ENCODE results near the gene ALPG. TPM values are rescaled to one million over a fixed set of nuclear protein-coding genes. Genes with fewer than 3 reads are reported as not detected.
A peak's percentile ranks its signal among the peaks of the same experiment; 100 is the strongest.
"Not testable (repeated sequence)": the region's sequence is repeated elsewhere in the genome, so short reads cannot be mapped to it uniquely, and the experiment has no call there.

The ALPG gene
- total RNA-seq, 1 donor from 2014 or later, result not detected

- H3K36me3 ChIP-seq, result no peaks in the 10 kb centered on the region
- TF ChIP-seq EZH2 (IDR thresholded peaks at IDR 0.05) (no peak), EZH2phosphoT487 (IDR thresholded peaks at IDR 0.05) (no peak)
- TF ChIP-seq, protein P1, sequence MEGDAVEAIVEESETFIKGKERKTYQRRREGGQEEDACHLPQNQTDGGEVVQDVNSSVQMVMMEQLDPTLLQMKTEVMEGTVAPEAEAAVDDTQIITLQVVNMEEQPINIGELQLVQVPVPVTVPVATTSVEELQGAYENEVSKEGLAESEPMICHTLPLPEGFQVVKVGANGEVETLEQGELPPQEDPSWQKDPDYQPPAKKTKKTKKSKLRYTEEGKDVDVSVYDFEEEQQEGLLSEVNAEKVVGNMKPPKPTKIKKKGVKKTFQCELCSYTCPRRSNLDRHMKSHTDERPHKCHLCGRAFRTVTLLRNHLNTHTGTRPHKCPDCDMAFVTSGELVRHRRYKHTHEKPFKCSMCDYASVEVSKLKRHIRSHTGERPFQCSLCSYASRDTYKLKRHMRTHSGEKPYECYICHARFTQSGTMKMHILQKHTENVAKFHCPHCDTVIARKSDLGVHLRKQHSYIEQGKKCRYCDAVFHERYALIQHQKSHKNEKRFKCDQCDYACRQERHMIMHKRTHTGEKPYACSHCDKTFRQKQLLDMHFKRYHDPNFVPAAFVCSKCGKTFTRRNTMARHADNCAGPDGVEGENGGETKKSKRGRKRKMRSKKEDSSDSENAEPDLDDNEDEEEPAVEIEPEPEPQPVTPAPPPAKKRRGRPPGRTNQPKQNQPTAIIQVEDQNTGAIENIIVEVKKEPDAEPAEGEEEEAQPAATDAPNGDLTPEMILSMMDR (IDR thresholded peaks at IDR 0.05), result no peak
- H3K9me3 ChIP-seq (ENCODE audit: low read depth), result no peaks in the 10 kb centered on the region
- DNase-seq (ENCODE audit: low spot score), result no peak
- no peak overlapping the region for H3K9ac ChIP-seq
- H3K27me3 Mint-ChIP-seq (ENCODE audit: insufficient read depth, low read depth), result peaks cover 17% of the 10 kb centered on the region
- no peak overlapping the region for H3K27ac ChIP-seq
- peaks cover 18% of the 10 kb centered on the region for H3K4me1 Mint-ChIP-seq
- H3K27me3 ChIP-seq, result no peaks in the 10 kb centered on the region
- no peaks in the 10 kb centered on the region for H3K36me3 Mint-ChIP-seq
- no peaks in the 10 kb centered on the region for H3K79me2 ChIP-seq (ENCODE audit: low read depth)
- H3K4me3 ChIP-seq, result no peak overlapping the region
- H3K4me3 Mint-ChIP-seq, result no peak overlapping the region
- no peaks in the 10 kb centered on the region for H3F3A ChIP-seq (ENCODE audit: low read depth)
- no peak overlapping the region for H3K4me2 ChIP-seq
- no peaks in the 10 kb centered on the region for H3K9me3 Mint-ChIP-seq
- H3K27ac Mint-ChIP-seq, result no peak overlapping the region
- H3K4me1 ChIP-seq, result peaks cover 13% of the 10 kb centered on the region
- H2AFZ ChIP-seq (replicated peaks), result no peak overlapping the region
- H4K20me1 ChIP-seq (ENCODE audit: low read depth), result no peaks in the 10 kb centered on the region
Observed at GRCh38 chr2:232369126-232369951, 37.3 kb upstream of the ALPG start.

GRCh38 chr2:232370007-232370406 lies 36.6 kb upstream of the ALPG start:
- not testable (repeated sequence) for H3K36me3 Mint-ChIP-seq; H3K36me3 ChIP-seq; H3K4me3 Mint-ChIP-seq; H3K27ac Mint-ChIP-seq; H3F3A ChIP-seq (ENCODE audit: low read depth); H4K20me1 ChIP-seq (ENCODE audit: low read depth); H3K79me2 ChIP-seq (ENCODE audit: low read depth); H2AFZ ChIP-seq (replicated peaks); H3K9me3 Mint-ChIP-seq; H3K27ac ChIP-seq; H3K9me3 ChIP-seq (ENCODE audit: low read depth); H3K4me2 ChIP-seq; H3K27me3 ChIP-seq; H3K4me3 ChIP-seq; H3K9ac ChIP-seq
- Mint-ChIP-seq H3K4me1 (peaks cover 20% of the 10 kb centered on the region), H3K27me3 (ENCODE audit: insufficient read depth, low read depth) (peaks cover 19% of the 10 kb centered on the region)
- peaks cover 13% of the 10 kb centered on the region for H3K4me1 ChIP-seq
- peak; percentile 48 for DNase-seq (ENCODE audit: low spot score)

DNA sequence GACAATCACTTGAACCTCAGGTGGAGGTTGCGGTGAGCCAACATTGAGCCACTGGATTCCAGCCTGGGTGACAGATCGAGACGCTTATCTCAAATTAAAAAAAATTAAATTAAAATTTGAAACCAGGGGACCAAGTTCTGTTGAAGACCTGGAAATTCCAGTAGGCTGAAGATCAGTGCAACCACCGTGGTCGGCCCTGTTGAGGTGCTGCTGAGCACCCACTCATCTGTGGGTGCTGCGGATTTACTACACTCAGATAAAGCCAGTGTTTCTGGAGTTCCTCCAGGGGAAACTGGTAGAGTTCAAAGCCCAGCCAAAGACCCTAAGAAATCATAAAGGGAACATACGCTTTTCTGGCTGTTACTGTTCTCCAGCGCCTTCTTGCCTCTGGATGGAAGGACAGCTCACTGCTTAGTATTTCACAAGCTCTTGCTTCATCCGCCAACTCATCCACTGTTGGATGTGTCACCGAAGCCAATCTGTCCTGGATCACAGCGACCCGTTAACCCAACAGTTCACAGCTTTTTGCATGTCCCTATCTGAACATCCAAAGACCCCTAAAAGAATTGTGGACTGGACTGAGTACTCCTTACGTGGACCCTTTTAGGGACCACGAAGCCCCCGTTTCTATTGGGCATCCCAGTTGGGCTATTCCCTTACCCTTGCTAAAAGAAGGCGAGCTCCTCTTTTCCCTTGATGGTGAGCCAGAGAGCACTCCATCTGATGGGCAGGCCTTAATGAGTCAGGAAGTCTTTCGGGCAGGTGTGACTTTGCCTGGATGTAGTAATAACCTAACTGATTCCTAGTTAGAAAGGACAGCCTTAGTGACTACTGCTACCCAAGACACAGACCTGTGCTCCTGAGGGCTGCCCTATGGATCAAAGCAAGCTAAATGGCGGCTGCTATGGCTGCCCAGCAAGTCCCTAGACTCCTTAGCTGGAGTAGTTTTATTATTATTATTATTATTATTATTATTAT lies 34.1 kb upstream of the ALPG start:
- no peaks in the 10 kb centered on the region for H3K36me3 Mint-ChIP-seq
- no peaks in the 10 kb centered on the region for H3K9me3 Mint-ChIP-seq

DNA sequence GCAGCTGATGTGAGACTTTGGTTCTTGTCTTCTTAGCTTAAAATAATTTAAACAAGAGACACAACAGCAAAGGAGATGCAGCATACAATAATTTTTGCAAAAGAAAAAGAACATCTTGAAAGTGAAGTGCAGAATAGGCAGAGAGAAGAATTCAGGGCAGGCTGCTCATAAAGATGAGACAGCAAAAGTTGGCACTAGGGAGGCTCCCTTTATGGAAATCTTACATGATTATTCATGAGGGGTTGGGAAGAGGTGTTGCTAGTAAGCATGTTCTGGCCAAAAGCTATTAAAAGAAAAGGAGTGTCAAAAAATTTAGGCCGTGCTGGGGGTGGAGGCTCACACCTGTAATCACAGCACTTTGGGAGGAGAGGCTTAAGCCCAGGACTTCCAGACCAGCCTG lies 32.3 kb upstream of the ALPG start:
- H4K20me1 ChIP-seq (ENCODE audit: low read depth), result no peaks in the 10 kb centered on the region
- H3K4me1 ChIP-seq, result peaks cover 5% of the 10 kb centered on the region
- peaks cover 11% of the 10 kb centered on the region for H3F3A ChIP-seq (ENCODE audit: low read depth)
- DNase-seq (ENCODE audit: low spot score), result no peak
- H3K9me3 Mint-ChIP-seq, result no peaks in the 10 kb centered on the region
- H3K27me3 ChIP-seq, result no peaks in the 10 kb centered on the region
- H3K36me3 ChIP-seq, result no peaks in the 10 kb centered on the region
- no peak overlapping the region for H3K4me2 ChIP-seq
- H3K4me1 Mint-ChIP-seq, result peaks cover 11% of the 10 kb centered on the region
- H3K79me2 ChIP-seq (ENCODE audit: low read depth), result no peaks in the 10 kb centered on the region
- H3K9me3 ChIP-seq (ENCODE audit: low read depth), result no peaks in the 10 kb centered on the region
- no peak overlapping the region for H3K27ac ChIP-seq
- no peak overlapping the region for H3K4me3 ChIP-seq
- no peak overlapping the region for H2AFZ ChIP-seq (replicated peaks)
- no peak overlapping the region for H3K4me3 Mint-ChIP-seq
- no peaks in the 10 kb centered on the region for H3K36me3 Mint-ChIP-seq
- TF ChIP-seq EZH2phosphoT487 (IDR thresholded peaks at IDR 0.05) (no peak), EZH2 (IDR thresholded peaks at IDR 0.05) (no peak)
- TF ChIP-seq, protein P1 (IDR thresholded peaks at IDR 0.05), result no peak
- peaks cover 18% of the 10 kb centered on the region for H3K27me3 Mint-ChIP-seq (ENCODE audit: insufficient read depth, low read depth)
- H3K27ac Mint-ChIP-seq, result no peak overlapping the region
- H3K9ac ChIP-seq, result no peak overlapping the region

More for the DNA sequence above, 34.1 kb upstream of the ALPG start:
- Mint-ChIP-seq H3K27me3 (ENCODE audit: insufficient read depth, low read depth) (peaks cover 19% of the 10 kb centered on the region), H3K27ac (no peak overlapping the region), H3K4me1 (peaks cover 21% of the 10 kb centered on the region), H3K4me3 (no peak overlapping the region)
- no peaks in the 10 kb centered on the region for H3K9me3 ChIP-seq (ENCODE audit: low read depth)
- H3K4me1 ChIP-seq, result peaks cover 13% of the 10 kb centered on the region
- no peak overlapping the region for H3K27ac ChIP-seq
- TF ChIP-seq EZH2 (IDR thresholded peaks at IDR 0.05), result no peak
- TF ChIP-seq EZH2phosphoT487 (IDR thresholded peaks at IDR 0.05), result no peak
- H3K4me3 ChIP-seq, result no peak overlapping the region
- no peak overlapping the region for H2AFZ ChIP-seq (replicated peaks)
- no peaks in the 10 kb centered on the region for H3K79me2 ChIP-seq (ENCODE audit: low read depth)
- H4K20me1 ChIP-seq (ENCODE audit: low read depth), result no peaks in the 10 kb centered on the region
- no peaks in the 10 kb centered on the region for H3K27me3 ChIP-seq
- no peaks in the 10 kb centered on the region for H3K36me3 ChIP-seq
- no peak overlapping the region for H3K4me2 ChIP-seq
- H3F3A ChIP-seq (ENCODE audit: low read depth), result peaks cover 11% of the 10 kb centered on the region
- no peak for DNase-seq (ENCODE audit: low spot score)
- no peak overlapping the region for H3K9ac ChIP-seq
